ENCODE results near the gene GNB3.
A peak's percentile ranks its signal among the peaks of the same experiment; 100 is the strongest.

GRCh38 chr12:6869049-6870021, 28.6 kb downstream of the GNB3 start:
- TF ChIP-seq CTCF (IDR thresholded peaks at IDR 0.05) (peak; percentile 98), ZFX (IDR thresholded peaks at IDR 0.05; ENCODE audit: borderline replicate concordance) (no peak)
